OCI-LY1 (cell line): ENCODE data around the gene DNAAF8.

Experiments
- H2AFZ ChIP-seq: fragments of 200-600 bp; sonication (generic), shearing (Covaris generic); 2 replicates; pipeline ENCODE4 v1.6.0; 2014; ENCODE audit warnings: antibody characterized with exemption, mild to moderate bottlenecking, low read length
- H3F3A ChIP-seq: fragments of 200-600 bp; sonication (generic), shearing (Covaris generic); 2 replicates; pipeline ENCODE4 v1.6.0; 2014; ENCODE audit warnings: mild to moderate bottlenecking, antibody characterized with exemption, low read length, moderate library complexity; ENCODE audit not compliant: insufficient read depth
- H3K27ac ChIP-seq: fragments of 200-600 bp; sonication (generic); 2 replicates; pipeline ENCODE4 v1.5.1; 2014; ENCODE audit warnings: low read length, mixed run types, mild to moderate bottlenecking, low read depth; ENCODE audit not compliant: poor library complexity, severe bottlenecking
- H3K27me3 ChIP-seq: fragments of 200-600 bp; sonication (generic); 2 replicates; pipeline ENCODE4 v1.6.0; 2014; ENCODE audit warnings: antibody characterized with exemption, mild to moderate bottlenecking, low read length, moderate library complexity; ENCODE audit not compliant: insufficient read depth
- H3K36me3 ChIP-seq: fragments of 200-600 bp; sonication (generic); 2 replicates; pipeline ENCODE4 v1.6.1; 2014; ENCODE audit warnings: mild to moderate bottlenecking, antibody characterized with exemption, low read length, moderate library complexity, mixed read lengths; ENCODE audit not compliant: insufficient read depth
- H3K4me1 ChIP-seq: fragments of 200-600 bp; sonication (generic); 2 replicates; pipeline ENCODE4 v1.5.1; 2014; ENCODE audit warnings: mild to moderate bottlenecking, low read length, moderate library complexity; ENCODE audit not compliant: insufficient read depth, severe bottlenecking
- H3K4me2 ChIP-seq: fragments of 200-600 bp; sonication (generic), shearing (Covaris generic); 2 replicates; pipeline ENCODE4 v1.6.1; 2014; ENCODE audit warnings: low read length
- H3K4me3 ChIP-seq: fragments of 200-600 bp; sonication (generic); 2 replicates; pipeline ENCODE4 v1.5.1; 2014; ENCODE audit warnings: low read length, low read depth, mild to moderate bottlenecking, mixed read lengths; ENCODE audit not compliant: poor library complexity, severe bottlenecking
- H3K79me2 ChIP-seq: fragments of 200-600 bp; shearing (Covaris generic); 2 replicates; pipeline ENCODE4 v1.6.1; 2016; ENCODE audit warnings: mixed run types, low read length, mixed read lengths; ENCODE audit not compliant: insufficient read depth
- H3K9ac ChIP-seq: fragments of 200-600 bp; sonication (generic), shearing (Covaris generic); 2 replicates; pipeline ENCODE4 v1.6.1; 2014; ENCODE audit warnings: mild to moderate bottlenecking, low read length, mixed read lengths
- H3K9me2 ChIP-seq: fragments of 200-600 bp; sonication (generic), shearing (Covaris generic); 2 replicates; pipeline ENCODE4 v1.6.1; 2014; ENCODE audit warnings: low read depth, mild to moderate bottlenecking, low read length, mixed read lengths
- H3K9me3 ChIP-seq: fragments of 200-600 bp; shearing (Covaris generic); 2 replicates; pipeline ENCODE4 v1.6.1; 2014; ENCODE audit warnings: low read length, mixed read lengths
- H4K20me1 ChIP-seq: fragments of 200-600 bp; sonication (generic), shearing (Covaris generic); 2 replicates; pipeline ENCODE4 v1.6.0; 2016; ENCODE audit warnings: mild to moderate bottlenecking, low read length; ENCODE audit not compliant: insufficient read depth
- EZH2 ChIP-seq: fragments of 200-600 bp; sonication (generic), shearing (Covaris generic); IDR thresholded peaks from 2 replicates; pipeline ENCODE4 v1.8.0; 2017; ENCODE audit warnings: borderline replicate concordance, mixed run types, mild to moderate bottlenecking, antibody characterized with exemption, low read length, moderate library complexity, mixed read lengths
- TF ChIP-seq, protein P1 (sequence below): fragments of 200-600 bp; sonication (generic), shearing (Covaris generic); IDR thresholded peaks from 2 replicates; pipeline ENCODE4 v1.5.1; 2017; ENCODE audit warnings: mild to moderate bottlenecking, antibody characterized with exemption, low read length, moderate library complexity, mixed read lengths

Gene DNAAF8

GRCh38 chr16:4760221-4760910 is 26.0 kb downstream of the DNAAF8 start:
- Histone ChIP-seq H3K27ac (no peak overlapping the region), H4K20me1 (no peaks in the 10 kb centered on the region), H3K4me2 (no peak overlapping the region), H3K27me3 (no peaks in the 10 kb centered on the region), H3K36me3 (peaks cover 69% of the 10 kb centered on the region), H3K9me3 (no peaks in the 10 kb centered on the region), H3F3A (no peaks in the 10 kb centered on the region), H3K4me3 (no peak overlapping the region), H3K9me2 (no peaks in the 10 kb centered on the region), H3K79me2 (no peaks in the 10 kb centered on the region), H2AFZ (no peak overlapping the region), H3K4me1 (no peaks in the 10 kb centered on the region), H3K9ac (no peak overlapping the region)
- TF ChIP-seq EZH2, result no peak
- TF ChIP-seq, protein P1, sequence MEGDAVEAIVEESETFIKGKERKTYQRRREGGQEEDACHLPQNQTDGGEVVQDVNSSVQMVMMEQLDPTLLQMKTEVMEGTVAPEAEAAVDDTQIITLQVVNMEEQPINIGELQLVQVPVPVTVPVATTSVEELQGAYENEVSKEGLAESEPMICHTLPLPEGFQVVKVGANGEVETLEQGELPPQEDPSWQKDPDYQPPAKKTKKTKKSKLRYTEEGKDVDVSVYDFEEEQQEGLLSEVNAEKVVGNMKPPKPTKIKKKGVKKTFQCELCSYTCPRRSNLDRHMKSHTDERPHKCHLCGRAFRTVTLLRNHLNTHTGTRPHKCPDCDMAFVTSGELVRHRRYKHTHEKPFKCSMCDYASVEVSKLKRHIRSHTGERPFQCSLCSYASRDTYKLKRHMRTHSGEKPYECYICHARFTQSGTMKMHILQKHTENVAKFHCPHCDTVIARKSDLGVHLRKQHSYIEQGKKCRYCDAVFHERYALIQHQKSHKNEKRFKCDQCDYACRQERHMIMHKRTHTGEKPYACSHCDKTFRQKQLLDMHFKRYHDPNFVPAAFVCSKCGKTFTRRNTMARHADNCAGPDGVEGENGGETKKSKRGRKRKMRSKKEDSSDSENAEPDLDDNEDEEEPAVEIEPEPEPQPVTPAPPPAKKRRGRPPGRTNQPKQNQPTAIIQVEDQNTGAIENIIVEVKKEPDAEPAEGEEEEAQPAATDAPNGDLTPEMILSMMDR, result no peak

DNA sequence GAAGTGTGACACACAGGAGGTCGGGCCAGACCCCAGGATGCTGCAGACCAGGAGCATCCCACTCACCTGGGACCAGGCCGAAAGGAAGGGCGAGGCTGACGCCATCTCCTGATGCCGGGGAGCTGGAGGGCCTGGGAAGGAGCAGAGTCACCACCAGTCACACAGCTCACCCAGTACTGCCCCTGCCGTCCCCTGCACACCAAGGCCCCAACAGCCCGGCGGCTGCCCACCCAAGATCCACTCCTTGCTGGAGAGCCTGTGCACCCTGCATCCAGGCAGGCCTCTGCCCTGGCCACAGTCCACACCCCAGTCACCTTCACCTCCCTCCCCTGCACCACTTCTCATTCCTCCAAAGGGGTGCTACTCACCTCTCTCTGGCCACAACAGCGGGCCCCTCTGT is 27.9 kb downstream of the DNAAF8 start:
- Histone ChIP-seq H2AFZ (no peak overlapping the region), H3K4me2 (no peak overlapping the region), H3K27me3 (no peaks in the 10 kb centered on the region), H4K20me1 (no peaks in the 10 kb centered on the region), H3K79me2 (no peaks in the 10 kb centered on the region), H3F3A (no peaks in the 10 kb centered on the region), H3K27ac (no peak overlapping the region), H3K9me3 (no peaks in the 10 kb centered on the region), H3K4me1 (peaks cover 7% of the 10 kb centered on the region), H3K36me3 (peaks cover 54% of the 10 kb centered on the region), H3K9me2 (no peaks in the 10 kb centered on the region), H3K9ac (no peak overlapping the region), H3K4me3 (no peak overlapping the region)
- TF ChIP-seq, protein P1, result no peak
- TF ChIP-seq EZH2, result no peak

DNA sequence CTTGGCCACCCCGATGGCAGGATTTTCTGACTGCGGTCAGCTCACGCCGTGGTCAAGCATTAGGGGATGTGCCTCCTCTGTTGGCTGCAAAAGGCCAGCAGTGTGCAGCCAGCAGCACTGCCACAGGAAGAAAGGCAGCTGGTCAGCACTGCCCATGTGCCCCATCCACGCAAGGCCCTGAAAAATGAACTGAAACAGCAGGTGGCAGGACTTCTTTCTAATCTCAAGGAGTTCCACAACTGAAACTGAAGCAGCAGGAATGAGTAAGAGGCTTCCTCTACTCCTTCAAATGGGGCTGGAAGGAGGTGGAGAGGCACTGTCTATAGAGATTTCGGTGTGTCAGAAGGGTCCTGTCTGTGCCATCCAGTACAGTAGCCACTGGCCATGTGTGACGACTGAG is 29.5 kb downstream of the DNAAF8 start:
- peaks cover 43% of the 10 kb centered on the region for H3K36me3 ChIP-seq
- no peaks in the 10 kb centered on the region for H3K27me3 ChIP-seq
- peaks cover 13% of the 10 kb centered on the region for H3K4me1 ChIP-seq
- no peak overlapping the region for H3K4me2 ChIP-seq
- no peaks in the 10 kb centered on the region for H3K79me2 ChIP-seq
- no peaks in the 10 kb centered on the region for H3F3A ChIP-seq
- H3K9me3 ChIP-seq, result no peaks in the 10 kb centered on the region
- no peak for TF ChIP-seq EZH2
- TF ChIP-seq, protein P1, result no peak
- H3K27ac ChIP-seq, result no peak overlapping the region
- H4K20me1 ChIP-seq, result no peaks in the 10 kb centered on the region
- no peak overlapping the region for H3K9ac ChIP-seq
- no peaks in the 10 kb centered on the region for H3K9me2 ChIP-seq
- no peak overlapping the region for H2AFZ ChIP-seq
- H3K4me3 ChIP-seq, result no peak overlapping the region
